ENCODE results near the gene WDR4.
"Not testable (repeated sequence)": the region's sequence is repeated elsewhere in the genome, so short reads cannot be mapped to it uniquely, and the experiment has no call there.

GRCh38 chr21:42927474-42928200 lies 48.3 kb upstream of the WDR4 start:
- TF ChIP-seq CTCF, POLR2A (IDR thresholded peaks at IDR 0.05): not testable (repeated sequence)
